Thoracic aorta (tissue), 2 donors: ENCODE data around the gene DKK1. TPM values are rescaled to one million over a fixed set of nuclear protein-coding genes. Genes with fewer than 3 reads are reported as not detected.

Experiments
- ATAC-seq: fragments of 150-250 bp; one replicate; pipeline ENCODE4 v1.8.0; 2017; ENCODE audit warnings: low read depth; ENCODE audit not compliant: insufficient number of reproducible peaks, low FRiP score
- DNase-seq: peaks from one replicate; pipeline ENCODE4 v3.0.0-alpha.2; 2020; ENCODE audit warnings: low spot score
- H3K27ac ChIP-seq, 2 donors: fragments of 200-600 bp; sonication (generic); 1 replicate in 1 of 2; 2 replicates in 1 of 2; pipeline ENCODE4 v1.5.1; 2016; ENCODE audit warnings: mild to moderate bottlenecking in 2 of 2, moderate library complexity in 2 of 2
- H3K27me3 ChIP-seq: fragments of 200-600 bp; sonication (generic); replicated peaks from 2 replicates; pipeline ENCODE4 v1.6.0; 2016; ENCODE audit warnings: mild to moderate bottlenecking; ENCODE audit not compliant: insufficient read depth
- H3K36me3 ChIP-seq: fragments of 200-600 bp; sonication (generic); one replicate; pipeline ENCODE4 v1.5.1; 2016
- H3K4me1 ChIP-seq, 2 donors: fragments of 200-600 bp; sonication (generic); 1 replicate in 1 of 2; 2 replicates in 1 of 2; pipeline versions ENCODE4 v1.5.1 to v1.6.0; 2016; ENCODE audit warnings: low read depth in 2 of 2, mild to moderate bottlenecking in 1 of 2; ENCODE audit not compliant: control insufficient read depth in 1 of 2
- H3K4me3 ChIP-seq: fragments of 200-600 bp; sonication (generic); 2 replicates; pipeline ENCODE4 v1.5.1; 2016; ENCODE audit warnings: mild to moderate bottlenecking
- H3K9me3 ChIP-seq: fragments of 200-600 bp; sonication (generic); 2 replicates; pipeline ENCODE4 v1.5.1; 2016
- CTCF ChIP-seq: fragments of 200-600 bp; sonication (generic); IDR thresholded peaks from one replicate; pipeline ENCODE4 v1.5.1; 2019; ENCODE audit warnings: antibody characterized with exemption
- total RNA-seq, 2 donors: library from RNA; depleted of rRNA; stranded (reverse); fragments of >200 nt; gene quantifications; one replicate each; pipeline versions ENCODE4 v1.1.0 to v1.2.3, GENCODE V29; 2016

DKK1 gene
- total RNA-seq, 2 donors from 2014 or later: 0.78 to 3.2 TPM

- Histone ChIP-seq H3K36me3 (peaks cover 5% of the 10 kb centered on the region), H3K27ac (no peak overlapping the region), H3K4me3 (no peak overlapping the region), H3K4me1 (peaks cover 0 to 4% of the 10 kb centered on the region in 2 donors), H3K9me3 (no peaks in the 10 kb centered on the region), H3K27me3 (no peaks in the 10 kb centered on the region)
- no peak for TF ChIP-seq CTCF
- ATAC-seq: no peak
- no peak for DNase-seq
These were observed 44.8 kb upstream of the DKK1 start for GRCh38 chr10:52269233-52269632.

- Histone ChIP-seq H3K4me3 (no peak overlapping the region), H3K36me3 (peaks cover 5% of the 10 kb centered on the region), H3K9me3 (no peaks in the 10 kb centered on the region), H3K27me3 (no peaks in the 10 kb centered on the region), H3K27ac (no peak overlapping the region), H3K4me1 (peaks cover 9 to 14% of the 10 kb centered on the region in 2 donors)
- no peak for TF ChIP-seq CTCF
- ATAC-seq (no peak), DNase-seq (no peak)
These were observed 37.9 kb upstream of the DKK1 start for GRCh38 chr10:52276163-52276562.

- ATAC-seq: no peak
- no peaks in the 10 kb centered on the region for H3K27me3 ChIP-seq
- H3K27ac ChIP-seq: no peak overlapping the region
- H3K4me3 ChIP-seq: no peak overlapping the region
- H3K4me1 ChIP-seq: peaks cover 9 to 17% of the 10 kb centered on the region in 2 donors
- peaks cover 1% of the 10 kb centered on the region for H3K36me3 ChIP-seq
- H3K9me3 ChIP-seq: no peaks in the 10 kb centered on the region
- no peak for DNase-seq
- no peak for TF ChIP-seq CTCF
These were observed 37.1 kb upstream of the DKK1 start for GRCh38 chr10:52276986-52277385.

GRCh38 chr10:52279546-52279945 lies 34.5 kb upstream of the DKK1 start:
- H3K9me3 ChIP-seq: no peaks in the 10 kb centered on the region
- H3K36me3 ChIP-seq: peaks cover 3% of the 10 kb centered on the region
- ATAC-seq (no peak), DNase-seq (no peak)
- TF ChIP-seq CTCF: no peak
- no peak overlapping the region for H3K4me3 ChIP-seq
- no peaks in the 10 kb centered on the region for H3K27me3 ChIP-seq
- H3K4me1 ChIP-seq: peaks cover 12 to 17% of the 10 kb centered on the region in 2 donors
- no peak overlapping the region for H3K27ac ChIP-seq

- no peaks in the 10 kb centered on the region for H3K27me3 ChIP-seq
- H3K36me3 ChIP-seq: peaks cover 3% of the 10 kb centered on the region
- no peak overlapping the region for H3K4me3 ChIP-seq
- no peak for DNase-seq
- no peak for ATAC-seq
- H3K4me1 ChIP-seq: peaks cover 12 to 17% of the 10 kb centered on the region in 2 donors
- no peak overlapping the region for H3K27ac ChIP-seq
- no peaks in the 10 kb centered on the region for H3K9me3 ChIP-seq
- no peak for TF ChIP-seq CTCF
These were observed 34.0 kb upstream of the DKK1 start for GRCh38 chr10:52280051-52280450.
